NCI-H128 (cell line): Measurements from ENCODE around the gene NOXA1.

Source experiments
- DNase-seq: peaks from one replicate; lab custom pipeline; 2025; ENCODE audit not compliant: unreplicated experiment; lab: John Stamatoyannopoulos, UW

The NOXA1 gene

GRCh38 chr9:137387114-137387890, 35.9 kb upstream of the NOXA1 start:
- no peak for DNase-seq

DNA sequence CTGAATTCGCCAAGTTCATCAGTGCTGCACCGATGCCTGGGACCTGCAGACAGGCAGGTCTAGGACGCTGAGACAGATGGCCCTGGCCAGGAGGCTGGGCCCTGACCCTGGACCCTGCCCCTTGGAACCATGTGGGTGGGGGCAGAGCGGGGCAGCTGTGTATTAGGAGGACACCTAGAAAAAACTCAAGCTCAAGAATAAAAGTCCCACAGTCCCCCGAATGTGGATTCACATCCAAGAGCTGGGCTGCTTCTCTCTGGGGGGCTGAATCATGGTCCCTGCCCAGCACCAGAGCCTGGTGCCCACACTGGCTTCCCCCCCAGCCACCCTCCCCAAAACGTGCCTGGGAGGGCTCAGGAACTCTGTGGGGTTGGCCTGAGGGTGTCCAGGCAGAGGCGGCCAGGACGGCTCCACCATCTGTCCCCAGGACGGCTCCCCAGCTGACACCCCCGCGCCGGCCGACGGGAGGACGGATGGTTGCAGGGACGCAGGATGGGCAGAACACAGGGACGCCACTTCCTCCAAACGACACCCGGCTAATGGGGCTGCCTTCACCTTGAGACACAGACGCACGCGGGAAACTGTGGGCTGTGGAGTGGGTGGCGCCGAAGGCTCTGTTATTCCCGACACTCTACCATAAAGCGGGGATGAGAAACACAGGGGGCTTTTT, 35.2 kb upstream of the NOXA1 start:
- no peak for DNase-seq

DNA sequence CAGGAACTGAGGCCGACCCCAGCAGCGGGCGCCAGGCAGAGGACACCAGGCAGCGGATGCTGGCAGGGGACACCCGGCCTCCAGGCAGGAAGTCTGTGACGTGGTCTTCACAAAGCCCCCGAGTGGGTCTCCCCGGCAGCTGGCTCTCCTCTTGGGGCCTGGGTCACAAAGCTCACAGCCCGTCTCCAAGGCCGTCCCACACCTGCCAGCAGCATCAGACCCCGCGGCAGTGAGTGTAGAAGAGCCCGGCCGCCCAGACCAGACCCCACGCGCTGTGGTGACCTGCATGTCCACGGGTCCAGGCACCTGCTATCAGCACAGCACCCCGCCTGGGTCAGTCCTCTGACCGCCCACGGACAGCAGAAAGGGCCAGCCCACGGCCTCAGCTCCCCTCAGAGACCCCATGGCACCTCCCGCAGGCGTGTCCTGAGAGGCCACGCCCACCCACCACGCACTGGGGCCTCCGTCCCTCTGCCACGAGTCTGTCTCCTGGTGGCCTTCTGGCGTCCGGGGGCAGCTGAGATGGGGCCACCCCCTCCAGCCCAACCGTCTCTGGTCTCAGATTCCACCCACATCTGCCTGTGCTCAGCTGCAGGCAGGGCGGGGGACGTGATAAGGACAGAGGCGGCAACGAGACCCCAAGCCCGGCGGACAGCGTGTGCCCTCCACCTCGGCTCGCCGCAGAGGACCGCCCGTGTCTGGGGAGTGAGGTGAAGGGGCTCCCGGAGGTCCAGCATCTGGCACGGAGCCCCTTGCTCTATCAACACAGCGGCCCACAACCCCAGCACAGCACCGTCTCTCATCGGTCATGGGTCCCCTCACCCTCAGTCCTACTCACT, 34.4 kb upstream of the NOXA1 start:
- no peak for DNase-seq

DNA sequence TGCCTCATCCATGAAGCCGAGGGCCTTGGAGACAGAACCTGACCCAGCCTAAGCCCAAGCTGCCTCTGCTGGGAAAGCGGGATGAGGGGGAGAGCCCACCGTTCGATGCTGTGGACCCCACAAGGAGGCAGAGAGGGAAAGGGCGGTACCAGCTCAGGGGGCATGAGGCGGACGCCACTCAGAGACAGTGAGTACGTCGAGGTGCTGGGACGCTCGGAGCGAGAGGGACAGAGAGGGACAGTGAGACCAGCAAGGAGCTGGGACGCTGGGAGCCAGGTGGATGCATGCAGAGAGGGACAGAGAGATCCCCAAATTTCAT, 33.8 kb upstream of the NOXA1 start:
- no peak for DNase-seq

DNA sequence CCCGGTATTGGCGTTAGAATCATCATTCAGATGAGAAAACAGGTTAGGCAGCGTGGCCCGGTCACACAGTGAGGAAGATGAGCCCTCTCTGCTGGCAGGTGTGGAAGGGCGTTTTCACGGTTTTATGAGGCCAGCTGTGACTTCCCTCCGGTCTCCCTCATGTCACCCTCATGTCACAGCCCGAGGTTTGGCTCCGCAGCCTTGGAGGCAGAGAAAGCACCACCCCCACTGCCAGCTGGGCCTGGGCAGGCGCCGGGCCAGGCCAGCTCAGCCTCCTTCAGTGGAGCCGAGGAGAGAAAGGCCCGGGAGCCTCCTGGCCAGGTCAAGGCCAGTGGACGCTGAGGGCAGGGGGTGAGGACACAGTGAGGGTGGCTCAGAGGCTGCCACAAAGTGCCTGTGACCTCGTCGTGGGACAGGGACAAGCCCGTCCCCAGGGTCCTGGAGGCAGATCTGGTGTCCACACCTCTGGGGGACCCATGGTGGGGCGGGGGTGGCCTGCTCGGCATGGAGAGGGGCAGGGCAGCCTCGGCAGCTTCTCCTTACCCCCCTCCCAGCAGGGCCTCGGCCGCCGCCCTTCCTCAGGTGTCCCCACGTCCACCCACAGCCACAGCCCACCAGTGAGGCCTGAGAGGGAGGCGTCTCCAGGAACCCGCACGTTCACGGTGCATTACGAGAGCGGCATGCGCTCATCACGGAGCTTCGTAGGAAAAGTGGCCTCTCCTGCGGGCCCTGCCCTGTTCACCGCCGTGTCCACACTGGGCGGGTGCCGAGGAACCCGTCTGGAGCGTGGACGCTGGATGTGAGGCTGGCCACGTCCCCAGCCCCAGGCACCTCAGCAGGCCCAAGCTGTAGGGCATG, 32.4 kb upstream of the NOXA1 start:
- DNase-seq = no peak

DNA sequence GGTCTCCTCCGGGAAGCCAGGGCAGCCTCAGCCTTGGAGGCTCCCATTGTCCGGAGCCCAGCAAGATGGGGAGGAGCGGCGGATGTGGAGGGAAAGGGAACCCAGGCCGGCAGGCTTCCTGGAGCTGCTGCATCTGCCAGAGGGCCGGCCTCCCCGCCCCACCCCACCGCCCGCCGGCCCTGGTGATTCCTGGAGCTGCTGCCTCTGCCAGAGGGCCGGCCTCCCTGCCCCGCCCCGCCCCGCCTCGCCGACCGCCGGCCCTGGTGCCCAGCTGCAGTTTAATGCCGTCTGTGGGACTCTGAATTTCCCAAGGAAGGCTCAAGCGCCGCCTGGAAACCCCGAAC, 31.8 kb upstream of the NOXA1 start:
- DNase-seq = no peak

DNA sequence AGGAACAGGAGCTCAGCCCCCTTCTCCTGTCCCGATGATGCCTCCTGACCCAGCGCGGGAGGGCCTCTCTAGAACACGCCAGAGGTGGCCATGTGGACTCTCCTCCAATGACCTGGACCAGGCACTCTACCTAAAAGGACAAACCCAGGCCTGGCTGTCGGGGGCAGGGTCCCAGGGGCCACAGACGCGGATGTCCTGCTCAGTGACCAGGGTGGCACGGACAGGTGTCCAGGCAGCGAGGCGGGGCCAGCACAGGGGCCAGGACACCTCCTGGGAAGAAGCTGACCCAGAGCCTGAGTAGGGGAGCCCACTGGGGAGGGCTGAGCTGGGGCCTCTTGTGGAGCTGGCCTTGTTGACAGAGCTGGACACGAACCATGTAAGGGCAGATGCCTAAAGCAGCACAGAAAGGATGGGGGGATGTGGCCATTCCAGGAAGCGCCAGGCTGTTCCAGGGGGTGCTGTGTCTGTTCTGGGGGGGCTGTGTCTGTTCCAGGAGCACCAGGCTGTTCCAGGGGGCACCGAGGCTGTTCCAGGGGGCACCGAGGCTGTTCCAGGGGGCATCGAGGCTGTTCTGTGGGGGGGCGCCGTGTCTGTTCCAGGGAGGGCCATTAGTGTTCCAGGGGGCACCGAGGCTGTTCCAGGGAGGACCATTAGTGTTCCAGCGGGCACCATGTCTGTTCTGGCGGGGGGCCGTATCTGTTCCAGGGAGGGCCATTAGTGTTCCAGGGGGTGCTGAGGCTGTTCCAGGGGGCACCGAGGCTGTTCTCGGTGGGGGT, 30.8 kb upstream of the NOXA1 start:
- DNase-seq = no peak

DNA sequence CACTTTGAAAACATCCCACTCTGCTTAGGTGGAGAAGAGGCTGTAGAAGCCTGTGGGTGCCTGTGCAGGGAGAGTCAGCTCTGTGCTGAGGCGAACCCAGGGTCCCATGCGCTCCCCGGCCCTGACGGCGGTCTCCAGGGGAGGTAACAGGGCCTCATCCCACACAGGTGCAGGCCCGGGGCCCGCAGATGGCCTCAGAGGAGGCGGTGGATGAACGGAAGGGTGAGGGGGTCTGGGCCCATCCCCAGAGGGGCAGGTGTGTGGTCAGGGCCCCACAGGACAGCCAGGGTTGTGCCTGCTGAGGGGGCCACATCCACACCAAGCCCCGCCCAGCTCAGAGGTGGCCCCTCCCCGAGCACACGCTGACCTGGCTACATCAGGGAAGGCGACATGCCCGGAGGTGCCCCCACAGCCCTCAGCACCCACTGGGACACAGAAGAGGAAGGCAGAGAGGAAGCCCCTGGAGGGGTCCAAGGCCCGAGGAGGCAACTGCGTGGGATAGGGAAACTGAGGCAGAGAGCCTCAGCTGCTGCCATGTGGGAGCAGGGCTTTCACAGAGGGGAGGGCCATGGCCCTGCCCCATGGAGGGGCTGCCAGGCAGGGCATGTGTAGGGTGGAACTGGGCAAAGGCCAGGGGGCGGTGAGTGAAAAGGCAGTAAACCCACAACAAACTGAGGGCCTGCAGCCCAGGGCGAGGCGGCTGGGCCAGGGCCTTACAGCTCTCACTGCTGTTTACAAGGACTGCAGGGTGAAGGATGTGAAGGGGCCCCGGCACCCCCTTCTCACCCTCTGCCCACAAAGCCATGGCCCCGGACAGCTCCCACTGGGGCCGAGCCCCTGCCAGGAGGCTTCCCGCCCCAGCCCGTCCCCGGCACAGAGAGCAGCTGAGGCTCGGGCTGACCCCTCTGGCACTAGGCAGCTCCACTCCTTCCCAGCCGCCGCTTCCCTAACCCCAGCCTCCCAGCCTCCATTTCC, 29.7 kb upstream of the NOXA1 start:
- DNase-seq = no peak

GRCh38 chr9:137394866-137395665, 28.1 kb upstream of the NOXA1 start:
- DNase-seq = no peak

DNA sequence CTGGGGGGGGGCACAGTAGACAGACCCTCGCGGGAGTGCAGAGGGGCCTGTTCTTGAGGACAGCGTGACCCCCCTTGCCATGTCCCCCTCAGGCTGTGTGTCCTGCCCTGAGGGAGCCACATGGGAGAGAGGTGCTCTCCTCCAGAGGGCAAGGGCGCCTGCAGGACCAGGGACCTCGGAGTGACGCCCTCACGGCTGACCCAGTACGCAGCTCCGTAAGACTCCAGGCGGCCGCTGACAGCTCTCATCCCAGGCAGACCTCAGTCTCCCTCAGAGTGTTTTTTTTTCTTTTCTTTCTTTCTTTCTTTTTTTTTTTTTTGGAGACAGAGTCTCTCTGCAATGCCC, 27.6 kb upstream of the NOXA1 start:
- no peak for DNase-seq

- DNase-seq = no peak
Measured at GRCh38 chr9:137396227-137396626, 27.0 kb upstream of the NOXA1 start.

- no peak for DNase-seq
Measured at GRCh38 chr9:137396634-137397367, 26.4 kb upstream of the NOXA1 start.

DNA sequence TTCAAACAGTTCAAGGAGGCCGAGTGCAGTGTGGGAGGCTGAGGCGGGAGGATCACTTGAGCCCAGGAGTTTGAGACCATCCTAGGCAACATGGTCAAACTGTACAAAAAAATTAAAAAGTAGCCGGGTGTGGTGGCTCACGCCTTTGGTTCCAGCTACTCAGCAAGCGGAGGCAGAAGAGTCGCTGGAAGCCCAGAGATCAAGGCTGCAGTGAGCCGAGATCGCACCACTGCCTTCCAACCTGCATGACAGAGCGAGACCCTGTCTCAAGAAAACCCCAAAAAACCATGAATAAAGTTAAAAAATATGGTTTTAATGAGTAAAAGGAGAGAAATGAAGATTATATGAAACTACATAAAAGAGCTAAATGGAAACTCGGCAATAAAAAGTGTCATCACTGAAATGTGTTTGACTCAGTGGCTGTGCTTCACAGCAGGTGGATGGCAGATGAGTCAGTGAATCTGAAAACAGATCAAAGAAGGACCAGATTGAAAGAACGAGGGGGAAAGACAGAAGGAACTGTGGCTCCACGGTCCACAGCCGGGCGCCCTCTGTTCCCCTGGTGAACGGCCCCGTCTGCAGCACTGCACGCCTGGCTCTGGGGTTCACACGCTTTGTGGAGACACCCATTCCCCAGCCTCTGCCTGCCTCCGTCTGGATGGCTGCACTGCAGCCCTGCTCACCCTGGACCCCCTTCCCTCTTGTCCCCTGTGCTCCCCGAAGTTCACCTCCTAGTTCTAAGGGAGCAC, 25.3 kb upstream of the NOXA1 start:
- no peak for DNase-seq

DNA sequence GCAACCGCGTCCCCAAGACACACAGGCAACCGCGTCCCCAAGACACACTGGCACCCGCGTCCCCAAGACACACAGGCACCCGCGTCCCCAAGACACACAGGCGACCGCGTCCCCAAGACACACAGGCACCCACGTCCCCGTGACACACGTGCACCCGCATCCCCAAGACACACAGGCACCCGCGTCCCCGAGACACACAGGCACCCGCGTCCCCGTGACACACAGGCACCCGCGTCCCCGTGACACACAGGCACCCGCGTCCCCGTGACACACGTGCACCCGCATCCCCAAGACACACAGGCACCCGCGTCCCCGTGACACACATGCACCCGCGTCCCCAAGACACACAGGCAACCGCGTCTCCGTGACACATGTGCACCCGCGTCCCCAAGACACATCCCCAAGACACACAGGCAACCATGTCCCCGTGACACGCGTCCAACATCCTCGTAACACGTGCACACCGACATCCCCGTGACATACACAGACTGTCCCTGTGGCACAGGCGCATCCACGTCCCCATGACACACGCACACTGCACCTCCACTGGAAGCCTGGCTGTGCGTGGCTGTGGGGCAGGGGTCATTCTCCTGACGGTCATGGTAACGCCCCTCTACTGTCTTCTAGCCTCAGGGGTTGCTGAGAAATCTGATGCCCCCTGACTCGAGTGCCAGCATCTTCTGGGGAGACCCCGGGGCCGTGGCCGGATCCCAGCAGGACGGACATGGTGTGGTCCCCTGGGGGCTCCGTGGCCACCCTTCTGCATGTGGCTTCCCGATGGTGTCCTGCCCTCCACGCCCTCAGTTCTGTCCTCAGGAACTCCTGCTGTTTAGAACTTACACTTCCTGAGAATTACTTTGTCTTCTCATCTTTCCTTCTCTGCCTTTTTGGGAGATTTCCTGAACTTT, 24.4 kb upstream of the NOXA1 start:
- DNase-seq = no peak

DNA sequence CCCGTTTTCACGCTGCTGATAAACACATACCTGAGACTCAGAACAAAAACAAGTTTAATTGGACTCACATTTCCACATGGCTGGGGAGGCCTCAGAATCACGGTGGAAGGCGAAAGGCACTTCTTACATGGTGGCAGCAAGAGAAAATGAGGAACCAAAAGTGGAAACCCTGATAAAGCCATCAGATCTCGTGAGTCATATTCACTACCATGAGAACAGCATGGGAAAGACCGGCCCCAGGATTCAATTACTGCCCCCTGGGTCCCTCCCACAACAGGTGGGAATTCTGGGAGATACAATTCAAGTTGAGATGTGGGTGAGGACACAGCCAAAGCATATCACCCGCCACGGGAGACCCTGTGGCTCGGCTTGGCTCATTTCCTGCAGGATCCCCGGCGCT, 20.4 kb upstream of the NOXA1 start:
- DNase-seq = no peak

GRCh38 chr9:137403269-137403668, 19.9 kb upstream of the NOXA1 start:
- no peak for DNase-seq
